HEK293T (cell line): Measurements from ENCODE around the gene CIART.

Experiments used
- BHLHE40 ChIP-seq: fragments of 450-650 bp; IDR thresholded peaks from 2 replicates; pipeline ENCODE4 v1.6.1; 2016; ENCODE audit warnings: mild to moderate bottlenecking, moderate library complexity, borderline replicate concordance
- FOXA1 ChIP-seq: fragments of 450-650 bp; IDR thresholded peaks from 2 replicates; pipeline ENCODE4 v1.6.1; 2016; ENCODE audit warnings: mild to moderate bottlenecking
- SP1 ChIP-seq: fragments of 450-650 bp; IDR thresholded peaks from 2 replicates; pipeline ENCODE4 v1.6.1; 2017
- SUZ12 ChIP-seq: fragments of 450-650 bp; IDR thresholded peaks from 2 replicates; pipeline ENCODE4 v1.6.1; 2016; ENCODE audit warnings: mild to moderate bottlenecking
- ZNF384 ChIP-seq: fragments of 450-650 bp; IDR thresholded peaks from 2 replicates; pipeline ENCODE4 v1.6.1; 2016

DNA sequence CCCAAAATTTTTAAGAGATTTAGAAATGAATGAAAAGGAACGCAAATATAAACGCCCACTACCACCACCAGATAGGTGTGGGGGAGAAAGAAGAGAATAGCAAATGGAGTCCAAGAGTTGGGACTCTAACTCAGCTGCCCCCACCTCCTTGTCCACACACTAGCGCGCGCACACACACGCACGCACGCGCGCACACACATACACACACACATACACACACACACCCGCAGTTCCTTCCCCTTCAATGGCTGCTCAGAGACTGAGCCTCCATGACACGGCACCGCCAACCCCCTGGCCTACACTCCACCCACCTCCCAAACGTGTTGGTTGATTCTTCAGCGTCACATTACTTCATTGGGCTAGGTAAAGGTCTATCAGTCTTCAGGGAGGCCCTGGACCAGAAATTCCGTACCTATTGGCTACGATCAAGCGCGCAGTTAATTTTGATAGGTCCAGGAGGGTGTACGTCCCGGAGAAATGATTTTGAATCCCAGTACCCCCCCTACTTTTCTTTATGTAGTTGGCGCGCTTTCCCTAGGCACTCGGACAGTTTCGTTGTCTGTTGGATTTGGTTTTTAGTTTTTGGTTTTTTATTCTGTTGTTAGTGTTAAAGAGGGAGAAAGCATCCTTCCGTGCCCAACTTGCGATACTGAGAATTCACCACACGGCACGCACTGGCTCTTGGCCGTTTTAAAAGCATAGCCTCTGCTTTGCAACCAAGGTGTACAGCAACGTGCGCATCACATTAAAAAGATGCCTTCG, 46.3 kb upstream of the CIART start, which contains the start of gene ANP32E:
- TF ChIP-seq SP1 (no peak), ZNF384 (no peak), BHLHE40 (no peak), FOXA1 (no peak), SUZ12 (no peak)
